Neuronal stem cell (in vitro differentiated cells): ENCODE data around the gene SMC1B.

Experiments used
- DNase-seq: peaks from one replicate; pipeline ENCODE4 v3.0.0-alpha.2; 2013; ENCODE audit warnings: low spot score
- H2AFZ ChIP-seq: one replicate; pipeline ENCODE4 v1.6.1; 2013; ENCODE audit warnings: mild to moderate bottlenecking, low read length, inconsistent platforms
- H2AK5ac ChIP-seq: 2 replicates; pipeline ENCODE4 v1.6.1; 2013; ENCODE audit warnings: low read depth, mild to moderate bottlenecking, inconsistent platforms, low read length, moderate library complexity, mixed read lengths
- H2BK120ac ChIP-seq: 2 replicates; pipeline ENCODE4 v1.6.1; 2013; ENCODE audit warnings: low read depth, mild to moderate bottlenecking, inconsistent platforms, low read length, moderate library complexity, mixed read lengths
- H2BK12ac ChIP-seq: one replicate; pipeline ENCODE4 v1.6.1; 2013; ENCODE audit warnings: low read length, inconsistent platforms
- H2BK15ac ChIP-seq: 2 replicates; pipeline ENCODE4 v1.6.1; 2013; ENCODE audit warnings: mild to moderate bottlenecking, low read length, inconsistent platforms, mixed read lengths
- H2BK5ac ChIP-seq: one replicate; pipeline ENCODE4 v1.6.1; 2013; ENCODE audit warnings: inconsistent platforms, mild to moderate bottlenecking, low read length, moderate library complexity
- H3K14ac ChIP-seq: one replicate; pipeline ENCODE4 v1.6.1; 2013; ENCODE audit warnings: low read length, inconsistent platforms
- H3K18ac ChIP-seq: 2 replicates; pipeline ENCODE4 v1.6.1; 2013; ENCODE audit warnings: low read length, inconsistent platforms
- H3K23ac ChIP-seq: 2 replicates; pipeline ENCODE4 v1.6.1; 2013; ENCODE audit warnings: low read depth, mild to moderate bottlenecking, mixed read lengths, low read length, inconsistent platforms; ENCODE audit not compliant: poor library complexity
- H3K27ac ChIP-seq: replicated peaks from 3 replicates; pipeline ENCODE4 v1.5.1; 2013; ENCODE audit warnings: low read length, inconsistent platforms
- H3K27me3 ChIP-seq, 3 experiments: 2 replicates each; pipeline ENCODE4 v1.6.1; 2013; ENCODE audit warnings: low read length in 3 of 3, mild to moderate bottlenecking in 2 of 3, inconsistent platforms in 1 of 3, low read depth in 1 of 3, mixed read lengths in 1 of 3, moderate library complexity in 1 of 3; ENCODE audit not compliant: control insufficient read depth in 3 of 3, insufficient read depth in 3 of 3
- H3K36me3 ChIP-seq, 2 donors: replicated peaks in 1 of 2; 2 replicates each; pipeline ENCODE4 v1.6.1; 2013; ENCODE audit warnings: low read length in 2 of 2; ENCODE audit not compliant: control insufficient read depth in 2 of 2, insufficient read depth in 2 of 2
- H3K4ac ChIP-seq: 2 replicates; pipeline ENCODE4 v1.6.1; 2013; ENCODE audit warnings: inconsistent platforms, mild to moderate bottlenecking, low read length, moderate library complexity
- H3K4me1 ChIP-seq, 2 donors: 1 replicate in 1 of 2; 2 replicates in 1 of 2; pipeline ENCODE4 v1.6.1; 2013; ENCODE audit warnings: low read length in 2 of 2, low read depth in 1 of 2; ENCODE audit not compliant: control insufficient read depth in 2 of 2, insufficient read depth in 1 of 2
- H3K4me2 ChIP-seq: one replicate; pipeline ENCODE4 v1.6.1; 2013; ENCODE audit warnings: mild to moderate bottlenecking, low read length, inconsistent platforms; ENCODE audit not compliant: insufficient read depth, poor library complexity, severe bottlenecking
- H3K4me3 ChIP-seq, 2 donors: 2 replicates each; pipeline ENCODE4 v1.5.1; 2013; ENCODE audit warnings: low read length in 2 of 2, mild to moderate bottlenecking in 2 of 2, inconsistent platforms in 1 of 2, moderate library complexity in 1 of 2
- H3K79me1 ChIP-seq: one replicate; pipeline ENCODE4 v1.6.1; 2013; ENCODE audit warnings: low read depth, mild to moderate bottlenecking, inconsistent platforms, low read length, moderate library complexity
- H3K9ac ChIP-seq: one replicate; pipeline ENCODE4 v1.6.1; 2013; ENCODE audit warnings: mild to moderate bottlenecking, low read depth, low read length, inconsistent platforms; ENCODE audit not compliant: poor library complexity
- H3K9me3 ChIP-seq, 2 donors: replicated peaks in 1 of 2; 2 replicates each; pipeline versions ENCODE3 to v1.6.1; 2013; ENCODE audit warnings: low read length in 2 of 2, mild to moderate bottlenecking in 2 of 2, inconsistent platforms in 1 of 2, low read depth in 1 of 2, mixed read lengths in 1 of 2, moderate library complexity in 1 of 2; ENCODE audit not compliant: control insufficient read depth in 2 of 2, insufficient read depth in 1 of 2
- H4K8ac ChIP-seq: one replicate; pipeline ENCODE4 v1.6.1; 2013; ENCODE audit warnings: low read depth, mild to moderate bottlenecking, inconsistent platforms, low read length, moderate library complexity
- H4K91ac ChIP-seq: one replicate; pipeline ENCODE4 v1.6.1; 2013; ENCODE audit warnings: low read length, low read depth, mild to moderate bottlenecking, inconsistent platforms; ENCODE audit not compliant: poor library complexity
- WGBS, 2 donors: extraction: QIAGEN DNeasy Blood & Tissue Kit; methylation state at CpG; one replicate each; pipeline ENCODE4 v1.1.7; 2013; ENCODE audit warnings: missing lambda C conversion rate in 2 of 2, mixed read lengths in 1 of 2; ENCODE audit not compliant: insufficient read length in 2 of 2, insufficient replicate concordance in 1 of 2; ENCODE audit errors: extremely low coverage in 2 of 2; 5-methylcytosine and 5-hydroxymethylcytosine counted together

SMC1B gene

DNA sequence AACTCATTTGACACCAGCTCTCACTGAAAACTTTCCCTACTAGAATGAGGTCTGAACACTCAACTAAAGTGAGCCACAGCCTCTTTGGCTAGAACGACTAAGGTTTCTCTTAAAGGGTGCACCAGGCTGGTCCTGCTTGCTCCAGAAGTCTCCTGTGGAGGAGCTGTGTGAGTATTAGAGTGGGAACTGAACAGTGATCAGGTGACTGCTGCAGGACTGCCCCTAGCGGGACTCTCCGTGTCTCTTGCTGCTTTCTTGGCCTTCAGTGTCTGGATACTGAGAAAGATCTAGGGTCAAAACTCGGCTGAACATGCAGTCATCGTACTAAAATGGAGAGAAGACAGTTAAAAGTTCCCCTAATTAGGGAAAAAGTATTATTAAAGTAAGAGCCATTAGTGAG, 69.1 kb downstream of the SMC1B start:
- H3K27me3 ChIP-seq, result no peaks in the 10 kb centered on the region
- no peak overlapping the region for H3K4ac ChIP-seq
- peaks cover 2% of the 10 kb centered on the region for H3K79me1 ChIP-seq
- no peaks in the 10 kb centered on the region for H3K9me3 ChIP-seq
- no peak overlapping the region for H4K8ac ChIP-seq
- H3K4me2 ChIP-seq, result no peak overlapping the region
- no peak overlapping the region for H3K9ac ChIP-seq
- H3K14ac ChIP-seq, result no peak overlapping the region
- H2AK5ac ChIP-seq, result no peak overlapping the region
- H3K27ac ChIP-seq, result no peak overlapping the region
- no peak overlapping the region for H3K23ac ChIP-seq
- H2BK120ac ChIP-seq, result no peak overlapping the region
- H2BK15ac ChIP-seq, result no peak overlapping the region
- no peak overlapping the region for H3K4me3 ChIP-seq
- H3K4me1 ChIP-seq, result no peaks in the 10 kb centered on the region
- peak; percentile 5 for DNase-seq
- no peak overlapping the region for H2BK12ac ChIP-seq
- peaks cover 5 to 35% of the 10 kb centered on the region in 2 donors for H3K36me3 ChIP-seq
- H2AFZ ChIP-seq, result no peak overlapping the region
- H2BK5ac ChIP-seq, result no peak overlapping the region
- no peak overlapping the region for H4K91ac ChIP-seq
- no peak overlapping the region for H3K18ac ChIP-seq
- no CpG with 5 or more reads among the region's 5 CpGs for WGBS, 2 donors

DNA sequence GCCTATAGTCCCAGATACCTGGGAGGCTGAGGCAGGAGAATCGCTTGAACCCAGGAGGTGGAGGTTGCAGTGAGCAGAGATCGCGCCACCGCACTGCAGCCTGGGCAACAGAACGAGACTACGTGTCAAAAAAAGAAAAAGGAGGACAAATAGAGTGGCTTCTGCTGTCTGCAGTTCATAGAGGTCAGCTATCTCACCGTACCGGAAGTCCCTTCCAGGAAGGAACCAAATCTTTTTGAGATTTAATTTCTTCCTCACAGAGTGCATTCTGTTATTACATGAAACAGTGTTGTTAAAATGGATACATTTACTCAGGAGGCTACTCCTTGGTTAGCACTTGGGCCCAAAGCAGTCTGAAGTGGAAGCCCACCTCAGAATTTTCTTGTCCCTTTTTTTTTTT, 70.3 kb downstream of the SMC1B start:
- Histone ChIP-seq H3K4me3 (no peak overlapping the region), H2BK15ac (no peak overlapping the region), H2BK120ac (no peak overlapping the region), H3K23ac (no peak overlapping the region), H3K36me3 (peaks cover 5 to 43% of the 10 kb centered on the region in 2 donors), H3K79me1 (peaks cover 4% of the 10 kb centered on the region), H3K14ac (no peak overlapping the region), H4K8ac (no peak overlapping the region), H2AK5ac (no peak overlapping the region), H3K27ac (no peak overlapping the region), H4K91ac (no peak overlapping the region), H2AFZ (no peak overlapping the region), H3K27me3 (no peaks in the 10 kb centered on the region), H3K4me1 (no peaks in the 10 kb centered on the region), H3K9ac (no peak overlapping the region), H3K4me2 (no peak overlapping the region), H3K9me3 (no peaks in the 10 kb centered on the region), H3K4ac (no peak overlapping the region), H2BK5ac (no peak overlapping the region), H2BK12ac (no peak overlapping the region), H3K18ac (no peak overlapping the region)
- WGBS, 2 donors, result no CpG with 5 or more reads among the region's 8 CpGs
- no peak for DNase-seq

DNA sequence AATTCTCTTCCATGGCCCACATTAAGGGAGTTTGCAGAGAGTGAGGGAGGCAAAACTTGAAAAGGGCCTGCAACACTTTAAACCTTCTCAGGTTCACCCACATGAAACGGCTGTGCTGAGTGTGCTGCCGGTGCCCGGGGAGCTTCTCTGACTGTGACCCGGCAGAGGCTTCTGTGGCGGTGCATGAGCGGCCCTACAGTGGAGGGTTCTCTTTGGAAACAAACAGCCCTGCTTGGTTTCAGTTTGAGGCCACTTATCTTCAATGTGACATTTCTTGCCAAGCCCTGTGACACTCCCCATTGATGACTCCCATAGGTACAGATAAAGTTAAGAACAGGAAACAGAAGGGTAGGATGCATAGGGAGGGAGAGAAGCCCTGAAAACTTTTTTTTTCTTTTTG, 71.9 kb downstream of the SMC1B start:
- Histone ChIP-seq H2BK5ac (no peak overlapping the region), H4K91ac (no peak overlapping the region), H3K23ac (no peak overlapping the region), H3K4me2 (no peak overlapping the region), H2AK5ac (no peak overlapping the region), H3K27me3 (no peaks in the 10 kb centered on the region), H2BK12ac (no peak overlapping the region), H2BK120ac (no peak overlapping the region), H3K4ac (no peak overlapping the region), H3K9ac (no peak overlapping the region), H3K79me1 (peaks cover 4% of the 10 kb centered on the region), H2BK15ac (no peak overlapping the region), H3K4me3 (no peak overlapping the region), H3K14ac (no peak overlapping the region), H3K9me3 (no peaks in the 10 kb centered on the region), H2AFZ (no peak overlapping the region), H3K18ac (no peak overlapping the region), H3K27ac (no peak overlapping the region), H4K8ac (no peak overlapping the region), H3K4me1 (peaks cover 0 to 10% of the 10 kb centered on the region in 2 donors), H3K36me3 (peaks cover 7 to 51% of the 10 kb centered on the region in 2 donors)
- no CpG with 5 or more reads among the region's 6 CpGs for WGBS, 2 donors
- no peak for DNase-seq

DNA sequence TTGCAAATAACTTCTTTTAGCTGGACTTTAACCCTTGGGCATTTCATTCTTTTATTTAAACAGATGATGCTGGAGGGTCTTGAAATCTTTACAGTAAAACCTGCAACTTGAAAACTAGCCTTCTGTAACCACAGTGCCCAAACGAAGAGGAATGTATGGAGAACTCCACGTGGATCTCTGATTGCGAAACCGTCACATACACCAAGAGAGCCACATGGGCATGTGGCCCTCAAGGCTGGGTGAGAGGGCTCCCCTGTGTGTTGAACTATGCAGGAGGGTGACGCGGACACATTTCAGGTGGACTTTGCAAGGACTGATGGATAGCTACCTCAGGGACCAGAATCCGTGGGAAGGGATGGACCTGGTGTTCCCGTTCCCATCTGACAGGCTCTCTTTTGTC, 73.1 kb downstream of the SMC1B start:
- DNase-seq, result no peak
- peaks cover 0 to 19% of the 10 kb centered on the region in 2 donors for H3K4me1 ChIP-seq
- H2BK12ac ChIP-seq, result no peak overlapping the region
- no peak overlapping the region for H3K18ac ChIP-seq
- peaks cover 12 to 62% of the 10 kb centered on the region in 2 donors for H3K36me3 ChIP-seq
- no peak overlapping the region for H3K4me2 ChIP-seq
- peaks cover 4% of the 10 kb centered on the region for H3K79me1 ChIP-seq
- H2AK5ac ChIP-seq, result no peak overlapping the region
- no CpG with 5 or more reads among the region's 8 CpGs for WGBS, 2 donors
- no peaks in the 10 kb centered on the region for H3K9me3 ChIP-seq
- no peak overlapping the region for H3K9ac ChIP-seq
- H3K4me3 ChIP-seq, result no peak overlapping the region
- H4K8ac ChIP-seq, result no peak overlapping the region
- no peak overlapping the region for H3K14ac ChIP-seq
- H3K27ac ChIP-seq, result no peak overlapping the region
- no peak overlapping the region for H3K4ac ChIP-seq
- H3K23ac ChIP-seq, result no peak overlapping the region
- no peak overlapping the region for H2BK5ac ChIP-seq
- no peak overlapping the region for H2AFZ ChIP-seq
- H2BK15ac ChIP-seq, result no peak overlapping the region
- no peaks in the 10 kb centered on the region for H3K27me3 ChIP-seq
- H2BK120ac ChIP-seq, result no peak overlapping the region
- no peak overlapping the region for H4K91ac ChIP-seq
